Activated CD4-positive, alpha-beta T cell treated with anti-CD3 and anti-CD28 coated beads, Interleukin-2, amount 10 ng/mL, durations not matched to agents 24 days and 14 days (primary cell): ENCODE data around the gene OSCAR. TPM values are rescaled to one million over a fixed set of nuclear protein-coding genes. Genes with fewer than 3 reads are reported as not detected.
A peak's percentile ranks its signal among the peaks of the same experiment; 100 is the strongest.
"Not testable (repeated sequence)": the region's sequence is repeated elsewhere in the genome, so short reads cannot be mapped to it uniquely, and the experiment has no call there.

Source experiments
- DNase-seq: peaks from one replicate; pipeline ENCODE4 v3.0.0; 2022
- H3K27ac Mint-ChIP-seq: one replicate; pipeline ENCODE4 v1.8.0; 2022; ENCODE audit warnings: mild to moderate bottlenecking, mixed read lengths
- H3K27me3 Mint-ChIP-seq: one replicate; pipeline ENCODE4 v1.8.0; 2022; ENCODE audit warnings: mixed read lengths
- H3K36me3 Mint-ChIP-seq: one replicate; pipeline ENCODE4 v1.8.0; 2022; ENCODE audit warnings: low read depth, mild to moderate bottlenecking, mixed read lengths
- H3K4me1 Mint-ChIP-seq: one replicate; pipeline ENCODE4 v1.8.0; 2021; ENCODE audit warnings: mixed read lengths
- H3K4me3 Mint-ChIP-seq: one replicate; pipeline ENCODE4 v1.8.0; 2022; ENCODE audit warnings: mild to moderate bottlenecking, moderate library complexity, mixed read lengths
- H3K9me3 Mint-ChIP-seq: one replicate; pipeline ENCODE4 v1.8.0; 2021; ENCODE audit warnings: mixed read lengths
- intact Hi-C: fragments of 100-400 bp; cut with micrococcal nuclease; formaldehyde crosslinking; loops from one replicate; pipeline ENCODE4 v1.15.1; 2023
- total RNA-seq: library from RNA; stranded (reverse); gene quantifications from 2 replicates; pipeline ENCODE4 v1.2.3, GENCODE V29; 2022

OSCAR gene
- total RNA-seq, 1 donor from 2014 or later = 0.26 TPM

DNA sequence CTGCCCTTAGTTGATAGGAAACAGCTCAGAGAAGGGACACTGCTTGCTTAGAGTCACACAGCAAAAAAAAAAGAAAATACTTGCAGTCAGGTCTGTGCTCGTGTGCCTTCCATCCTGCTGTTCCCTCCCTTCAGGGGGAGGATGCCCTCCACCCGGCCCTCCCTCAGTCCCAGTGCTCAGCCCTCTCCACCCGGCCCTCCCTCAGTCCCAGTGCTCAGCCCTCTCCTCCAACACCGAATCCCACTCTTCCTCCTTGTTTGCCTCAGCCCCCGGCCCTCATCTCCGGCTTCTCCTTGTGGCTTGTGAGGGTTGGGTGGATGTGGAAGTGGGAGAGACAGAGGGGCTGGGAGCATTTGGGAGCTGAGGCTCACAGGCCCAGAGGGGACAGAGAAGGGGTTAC, 9.0 kb upstream of the OSCAR start:
- no peak overlapping the region for H3K27ac Mint-ChIP-seq

DNA sequence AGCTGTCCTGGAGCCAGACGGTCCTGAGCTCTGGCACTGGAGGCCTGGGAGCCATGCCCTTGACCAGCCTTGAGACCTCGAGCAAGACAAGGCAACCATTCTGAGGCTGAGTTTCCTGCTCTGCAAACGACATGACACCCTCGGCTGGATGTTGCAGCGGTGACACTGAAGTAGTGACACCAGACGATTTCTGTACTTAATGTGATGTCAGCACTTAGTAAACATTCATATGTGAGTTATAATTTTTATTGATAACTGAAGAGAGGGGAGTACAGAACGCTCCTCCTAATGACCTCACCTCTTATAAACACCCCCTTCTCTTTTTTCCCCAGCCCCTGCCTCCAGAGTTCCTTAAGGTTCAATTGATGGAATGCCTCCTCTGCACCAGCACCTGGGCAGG, 7.9 kb upstream of the OSCAR start:
- no peak for DNase-seq
- H3K4me1 Mint-ChIP-seq = peaks cover 20% of the 10 kb centered on the region
- peaks cover 49% of the 10 kb centered on the region for H3K36me3 Mint-ChIP-seq
- H3K27ac Mint-ChIP-seq = no peak overlapping the region
- H3K4me3 Mint-ChIP-seq = no peak overlapping the region
- H3K9me3 Mint-ChIP-seq = no peaks in the 10 kb centered on the region
- H3K27me3 Mint-ChIP-seq = no peaks in the 10 kb centered on the region
- intact Hi-C loops = no loop called here

More for the DNA sequence above, 9.0 kb upstream of the OSCAR start:
- Mint-ChIP-seq H3K9me3 (no peaks in the 10 kb centered on the region), H3K4me1 (peaks cover 24% of the 10 kb centered on the region), H3K27me3 (no peaks in the 10 kb centered on the region), H3K4me3 (no peak overlapping the region), H3K36me3 (peaks cover 52% of the 10 kb centered on the region)
- DNase-seq = no peak
- intact Hi-C loops = no loop called here

DNA sequence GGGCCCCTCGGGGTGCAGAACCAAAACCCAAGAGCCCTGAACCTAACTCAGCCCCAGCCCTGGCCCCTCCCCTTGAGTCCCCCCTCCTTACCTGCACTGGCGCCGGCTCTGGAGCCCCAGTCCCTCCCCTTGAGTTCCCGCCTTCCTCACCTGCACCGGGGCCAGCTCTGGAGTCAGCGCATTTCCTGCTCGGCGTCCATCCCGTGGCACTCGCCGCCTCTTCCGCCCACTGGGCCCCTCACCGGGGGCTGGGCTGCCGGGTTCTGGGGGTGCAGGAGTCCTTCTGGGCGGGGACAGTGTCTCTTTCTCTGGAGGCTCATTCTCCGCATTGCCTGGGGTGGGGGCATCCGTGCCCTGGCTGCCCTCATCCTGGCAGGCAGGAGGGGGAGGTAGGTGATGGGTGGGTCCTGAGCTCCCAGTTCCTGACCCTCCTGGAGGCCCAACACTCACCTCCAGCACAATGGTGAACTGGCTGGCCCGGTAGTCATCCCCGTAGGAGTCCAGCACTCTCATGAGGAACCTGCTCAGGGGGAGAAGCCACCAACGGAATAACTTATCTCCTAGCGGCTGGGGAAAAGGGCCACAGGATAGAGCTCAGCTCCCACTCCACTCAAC, 7.4 kb upstream of the OSCAR start:
- Mint-ChIP-seq H3K4me3 (no peak overlapping the region), H3K27me3 (no peaks in the 10 kb centered on the region), H3K4me1 (peaks cover 21% of the 10 kb centered on the region), H3K27ac (no peak overlapping the region), H3K9me3 (no peaks in the 10 kb centered on the region), H3K36me3 (peaks cover 46% of the 10 kb centered on the region)
- no peak for DNase-seq
- intact Hi-C loops = no loop called here

DNA sequence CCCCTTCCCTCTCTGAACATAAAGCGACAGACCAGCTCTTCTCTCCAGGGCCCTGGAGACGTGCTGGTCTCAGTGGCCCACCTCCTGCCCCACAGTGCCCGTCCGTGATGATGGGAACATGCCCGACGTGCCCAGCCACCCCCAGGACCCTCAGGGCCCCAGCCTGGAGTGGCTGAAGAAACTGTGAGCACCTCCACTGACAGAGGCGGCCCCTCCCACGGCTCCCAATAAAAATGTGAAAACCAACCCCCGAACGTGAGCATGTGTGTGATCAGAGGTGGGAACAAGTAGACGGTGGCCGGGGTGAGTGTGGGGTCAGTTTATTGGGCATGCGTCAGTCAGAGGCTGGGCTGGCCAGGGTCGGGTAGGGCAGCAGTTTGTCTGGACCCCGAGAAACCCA, 6.1 kb upstream of the OSCAR start:
- Mint-ChIP-seq H3K27me3 (no peaks in the 10 kb centered on the region), H3K4me1 (peaks cover 23% of the 10 kb centered on the region), H3K27ac (peak overlapping the region; percentile 45), H3K36me3 (peaks cover 48% of the 10 kb centered on the region), H3K9me3 (no peaks in the 10 kb centered on the region), H3K4me3 (no peak overlapping the region)
- no peak for DNase-seq
- intact Hi-C loops = no loop called here

DNA sequence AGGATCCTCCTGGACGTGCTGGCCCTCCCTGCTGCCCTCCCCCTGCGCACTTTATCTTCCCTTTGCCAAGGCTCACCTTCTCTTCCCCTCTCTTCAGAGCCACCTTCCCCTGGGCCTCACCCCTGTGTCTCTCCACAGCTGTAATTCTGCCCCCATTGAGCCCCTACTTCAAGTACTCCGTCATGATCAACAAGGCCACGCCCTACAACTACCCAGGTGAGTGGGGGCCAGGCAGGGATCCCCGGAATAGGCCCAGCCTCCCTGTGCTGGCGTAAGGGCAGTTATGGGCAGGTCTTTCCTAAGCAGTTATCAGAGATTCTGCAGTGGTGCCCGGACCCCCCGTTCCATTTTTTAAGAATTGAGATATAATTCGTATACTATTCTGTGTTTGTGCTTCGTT, 5.2 kb upstream of the OSCAR start:
- peaks cover 25% of the 10 kb centered on the region for H3K4me1 Mint-ChIP-seq
- no peaks in the 10 kb centered on the region for H3K27me3 Mint-ChIP-seq
- no peaks in the 10 kb centered on the region for H3K9me3 Mint-ChIP-seq
- H3K27ac Mint-ChIP-seq = no peak overlapping the region
- no peak overlapping the region for H3K4me3 Mint-ChIP-seq
- intact Hi-C loops = no loop called here
- H3K36me3 Mint-ChIP-seq = peaks cover 45% of the 10 kb centered on the region
- DNase-seq = no peak

DNA sequence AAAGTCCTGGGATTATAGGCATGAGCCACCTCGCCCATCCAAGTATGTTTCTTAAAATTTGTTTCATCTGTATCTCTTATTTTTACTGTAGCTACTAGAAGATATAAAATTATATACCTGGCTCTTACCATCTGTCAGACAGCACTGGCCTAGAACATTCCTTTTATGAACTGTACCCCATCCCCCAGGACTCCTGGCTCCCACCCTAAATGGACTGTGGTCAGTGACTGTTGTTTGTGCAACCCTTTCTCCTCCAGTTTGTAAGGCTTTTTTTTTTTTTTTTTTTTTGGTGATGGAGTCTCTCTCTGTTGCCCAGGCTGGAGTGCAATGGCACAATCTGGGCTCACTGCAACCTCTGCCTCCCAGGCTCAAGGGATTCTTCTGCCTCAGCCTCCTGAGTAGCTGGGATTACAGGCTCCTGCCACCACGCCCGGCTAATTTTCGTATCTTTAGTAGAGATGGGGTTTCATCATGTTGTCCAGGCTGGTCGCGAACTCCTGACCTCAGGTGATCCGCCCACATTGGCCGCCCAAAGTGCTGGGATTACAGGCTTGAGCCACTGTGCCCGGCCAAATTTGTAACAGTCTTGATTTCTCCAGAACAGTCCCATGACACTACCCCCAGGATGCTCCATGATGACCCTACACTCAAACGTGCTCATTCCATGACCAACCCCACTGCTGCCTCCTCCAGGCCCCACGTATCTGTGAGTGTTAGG, 4.6 kb upstream of the OSCAR start:
- DNase-seq = no peak
- Mint-ChIP-seq H3K4me3 (no peak overlapping the region), H3K27me3 (no peaks in the 10 kb centered on the region), H3K4me1 (peaks cover 23% of the 10 kb centered on the region), H3K36me3 (peaks cover 40% of the 10 kb centered on the region), H3K9me3 (no peaks in the 10 kb centered on the region), H3K27ac (peak overlapping the region; percentile 8)
- intact Hi-C loops = loop anchor here (5.0 kb wide), 1 partner anchor 238 kb away; the partner anchor contains the start of gene MYADM

DNA sequence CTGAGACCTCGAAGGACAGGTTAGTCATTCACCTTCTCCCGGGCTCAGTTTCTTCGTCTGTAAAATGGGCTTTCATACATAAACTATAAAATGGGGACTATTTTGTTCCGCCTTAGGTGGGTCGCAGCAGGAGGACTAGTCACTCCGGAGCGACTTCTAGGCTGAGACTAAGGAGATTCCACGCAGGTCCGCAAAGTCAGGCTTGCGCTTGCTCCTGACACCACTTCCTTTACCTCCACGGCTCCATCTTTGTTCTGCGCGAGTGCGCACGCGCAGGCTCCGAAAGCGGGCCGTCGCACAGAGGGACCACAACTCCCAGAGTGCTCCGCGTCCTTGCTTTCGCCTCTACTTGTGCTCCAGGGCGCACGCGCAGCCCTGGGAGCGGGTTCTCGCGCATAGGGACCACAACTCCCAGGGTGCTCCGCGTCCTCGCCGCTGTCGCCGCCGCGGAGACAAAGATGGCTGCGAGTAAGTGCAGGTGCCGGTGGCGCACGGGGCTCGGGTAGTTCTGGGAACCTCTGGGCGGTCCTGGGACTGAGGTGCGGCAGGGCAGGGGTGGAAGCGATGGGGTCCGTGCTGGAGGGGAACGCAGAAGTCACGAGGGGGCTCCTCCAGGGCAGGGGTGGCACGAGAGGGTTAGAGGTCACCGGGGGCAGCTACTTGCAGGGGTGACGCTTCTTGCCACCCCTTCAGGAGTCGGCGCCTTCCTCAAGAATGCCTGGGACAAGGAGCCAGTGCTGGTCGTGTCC, 2.0 kb upstream of the OSCAR start, which contains the start of gene NDUFA3:
Gene NDUFA3 (plus strand): TSS at position 435 of the 749 bp plus-strand sequence. CDS start 24 bp downstream, at position 459.
- Mint-ChIP-seq H3K36me3 (peaks cover 26% of the 10 kb centered on the region), H3K27me3 (no peaks in the 10 kb centered on the region), H3K4me3 (peak within 1 kb of the TSS; percentile 99), H3K9me3 (no peaks in the 10 kb centered on the region), H3K27ac (peak within 1 kb of the TSS; percentile 97), H3K4me1 (peaks cover 22% of the 10 kb centered on the region)
- DNase-seq = peak; percentile 99
- intact Hi-C loops = loop anchor here (1.0 to 5.0 kb wide), 5 partner anchors 13 to 582 kb away; partner anchors contain the start of genes CNOT3, LENG1, MYADM and PRPF31

DNA sequence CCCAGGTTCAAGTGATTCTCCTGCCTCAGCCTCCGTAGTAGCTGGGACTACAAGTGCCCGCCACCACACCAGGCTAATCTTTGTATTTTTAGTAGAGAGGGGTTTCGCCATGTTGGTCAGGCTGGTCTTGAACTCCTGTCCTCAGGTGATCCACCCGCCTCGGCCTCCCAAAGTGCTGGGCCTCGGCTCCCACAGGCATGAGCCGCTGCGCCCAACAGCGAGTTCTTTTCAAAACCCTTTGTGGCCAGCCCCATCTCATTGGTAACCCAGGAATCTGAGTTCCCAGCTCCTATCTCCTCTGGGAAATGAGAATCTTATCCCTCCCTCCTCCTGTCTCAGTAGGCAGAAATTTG, 724 bp downstream of the OSCAR start:
- H3K4me3 Mint-ChIP-seq, H3K9me3 Mint-ChIP-seq: not testable (repeated sequence)

DNA sequence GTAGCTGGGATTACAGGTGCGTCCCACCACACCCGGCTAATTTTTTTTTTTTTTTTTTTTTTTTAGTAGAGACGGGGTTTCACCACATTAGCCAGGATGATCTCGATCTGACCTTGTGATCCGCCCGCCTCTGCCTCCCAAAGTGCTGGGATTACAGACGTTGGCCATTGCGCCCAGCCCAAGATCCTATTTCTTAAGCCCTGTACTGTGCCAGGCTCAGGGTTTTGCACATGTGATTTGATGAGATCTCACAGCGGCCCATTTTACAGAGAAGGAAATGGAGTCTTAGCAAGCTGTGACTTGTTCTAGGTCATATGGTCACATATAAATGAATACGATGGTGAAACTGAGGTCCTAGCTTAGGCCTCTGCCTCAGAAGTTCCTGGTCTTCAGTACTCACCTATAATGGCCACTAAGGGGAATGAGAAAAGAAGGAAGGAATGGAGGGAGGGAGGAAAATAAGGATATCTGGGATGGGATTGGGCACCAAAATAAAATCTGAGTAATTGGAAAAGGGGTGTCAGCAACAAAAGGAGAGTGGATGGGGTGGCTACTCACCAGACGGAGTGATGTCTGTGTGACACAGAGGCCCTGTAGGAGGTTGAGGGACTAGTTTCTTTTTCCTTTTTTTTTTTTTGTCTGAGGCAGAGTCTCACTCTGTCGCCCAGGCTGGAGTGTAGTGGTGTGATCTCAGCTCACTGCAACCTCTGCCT, 1.3 kb downstream of the OSCAR start:
- H3K4me1 Mint-ChIP-seq = peaks cover 20% of the 10 kb centered on the region
- H3K27ac Mint-ChIP-seq = no peak overlapping the region
- DNase-seq = peak; percentile 54
- peaks cover 15% of the 10 kb centered on the region for H3K27me3 Mint-ChIP-seq
- no peaks in the 10 kb centered on the region for H3K9me3 Mint-ChIP-seq
- intact Hi-C loops = no loop called here
- peaks cover 7% of the 10 kb centered on the region for H3K36me3 Mint-ChIP-seq
- no peak overlapping the region for H3K4me3 Mint-ChIP-seq

More for the DNA sequence above, 724 bp downstream of the OSCAR start:
- Mint-ChIP-seq H3K4me1 (peaks cover 21% of the 10 kb centered on the region), H3K27me3 (peaks cover 11% of the 10 kb centered on the region)
- intact Hi-C loops = loop anchor here (5.0 kb wide), 1 partner anchor 233 kb away; the partner anchor contains the start of gene MYADM
- not testable (repeated sequence) for H3K36me3 Mint-ChIP-seq, H3K27ac Mint-ChIP-seq
- DNase-seq = peak; percentile 53

DNA sequence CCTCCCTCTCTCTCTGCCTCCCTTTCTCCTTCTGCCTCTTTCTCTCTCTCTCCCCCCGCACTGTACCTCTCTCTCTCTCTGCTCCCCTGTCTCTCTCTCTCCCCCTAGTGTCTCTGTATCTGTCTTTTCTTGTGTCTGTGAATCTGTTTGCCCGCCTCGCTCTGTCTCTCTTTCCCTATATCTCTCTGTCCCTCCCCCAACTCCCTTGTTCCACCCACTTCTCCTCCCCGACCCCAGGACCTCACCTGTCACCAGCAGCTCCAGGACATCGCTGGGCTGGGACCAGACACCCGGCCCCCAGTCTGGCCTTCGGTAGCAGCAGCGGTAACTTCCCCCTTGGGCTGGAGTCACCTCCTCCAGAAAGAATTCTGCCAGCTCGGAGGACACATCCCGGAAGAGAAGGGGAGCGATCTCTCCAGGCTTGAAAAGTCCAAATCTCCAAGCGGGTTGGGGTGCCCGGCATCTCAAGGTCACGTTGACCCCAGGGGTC, 3.9 kb downstream of the OSCAR start:
- no peaks in the 10 kb centered on the region for H3K9me3 Mint-ChIP-seq
- H3K4me1 Mint-ChIP-seq = peaks cover 15% of the 10 kb centered on the region
- peaks cover 21% of the 10 kb centered on the region for H3K27me3 Mint-ChIP-seq
- H3K4me3 Mint-ChIP-seq = peak overlapping the region; percentile 86
- intact Hi-C loops = no loop called here
- peak overlapping the region; percentile 79 for H3K27ac Mint-ChIP-seq
- DNase-seq = peak; percentile 69
- H3K36me3 Mint-ChIP-seq = peaks cover 2% of the 10 kb centered on the region

DNA sequence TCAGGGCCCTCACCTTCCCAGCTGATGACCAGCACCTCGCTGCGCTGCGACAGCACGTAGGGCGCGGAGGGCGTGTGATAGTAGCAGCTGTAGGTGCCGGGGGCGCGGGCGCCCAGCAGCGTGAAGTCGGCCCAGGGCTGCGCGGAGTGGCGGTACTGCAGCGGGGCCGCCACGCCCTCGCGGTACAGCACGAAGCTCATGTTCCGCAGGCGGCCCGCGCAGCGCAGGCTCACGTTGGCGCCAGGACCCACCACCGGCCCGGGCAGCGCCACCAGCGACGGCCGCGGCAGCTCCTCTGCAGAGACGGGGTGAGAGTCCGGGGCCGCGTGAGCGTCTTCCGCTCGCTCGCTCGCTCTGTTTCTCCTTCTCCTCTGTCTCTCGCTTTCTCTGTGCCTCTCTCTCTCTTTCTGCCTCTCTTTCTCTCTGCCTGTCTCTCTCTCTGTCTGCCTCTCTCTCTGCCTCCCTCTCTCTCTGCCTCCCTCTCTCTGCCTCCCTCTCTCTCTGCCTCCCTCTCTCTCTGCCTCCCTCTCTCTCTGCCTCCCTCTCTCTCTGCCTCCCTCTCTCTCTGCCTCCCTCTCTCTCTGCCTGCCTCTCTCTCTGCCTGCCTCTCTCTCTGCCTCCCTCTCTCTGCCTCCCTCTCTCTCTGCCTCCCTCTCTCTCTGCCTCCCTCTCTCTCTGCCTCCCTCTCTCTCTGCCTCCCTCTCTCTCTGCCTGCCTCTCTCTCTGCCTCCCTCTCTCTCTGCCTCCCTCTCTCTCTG, 4.6 kb downstream of the OSCAR start:
- H3K9me3 Mint-ChIP-seq, intact Hi-C loops, H3K36me3 Mint-ChIP-seq: not testable (repeated sequence)
- DNase-seq = peak; percentile 84
- Mint-ChIP-seq H3K27ac (peak overlapping the region; percentile 79), H3K27me3 (peaks cover 21% of the 10 kb centered on the region), H3K4me3 (peak overlapping the region; percentile 86), H3K4me1 (peaks cover 12% of the 10 kb centered on the region)

DNA sequence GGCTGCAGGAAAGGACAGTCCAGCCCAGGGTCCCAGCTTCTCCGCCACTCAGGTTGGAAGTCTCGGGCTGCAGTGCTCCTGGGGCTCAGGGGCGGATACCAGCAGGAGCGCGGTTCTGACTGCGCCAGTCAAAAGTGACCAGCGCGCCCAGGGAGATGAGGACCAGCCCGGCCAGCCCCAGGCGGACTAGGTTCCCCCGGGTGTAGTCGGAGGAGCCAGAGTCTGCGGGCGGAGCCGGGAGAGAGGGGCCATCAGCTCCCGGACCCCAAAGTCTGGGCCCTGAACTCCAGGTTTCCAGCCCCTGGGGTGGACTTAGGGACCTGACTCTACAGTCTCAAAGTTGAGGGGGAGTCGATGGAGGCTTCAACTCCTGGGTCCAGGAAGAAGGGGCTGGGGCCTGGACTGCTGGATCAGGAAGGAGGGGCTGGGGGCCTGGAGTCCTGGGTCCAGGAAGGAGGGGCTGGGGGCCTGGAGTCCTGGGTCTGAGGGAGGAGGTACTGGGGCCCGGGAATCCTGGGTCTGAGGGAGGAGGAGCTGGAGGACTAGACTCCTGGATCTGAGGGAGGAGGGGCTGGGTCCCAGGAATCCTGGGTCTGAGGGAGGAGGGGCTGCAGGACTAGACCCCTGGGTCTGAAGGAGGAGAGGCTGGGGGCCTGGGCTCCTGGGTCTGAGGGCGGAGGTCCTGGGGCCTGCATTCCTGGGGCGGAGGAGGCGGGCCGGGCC, 5.3 kb downstream of the OSCAR start:
- H3K9me3 Mint-ChIP-seq = no peaks in the 10 kb centered on the region
- no peak overlapping the region for H3K27ac Mint-ChIP-seq
- peaks cover 11% of the 10 kb centered on the region for H3K4me1 Mint-ChIP-seq
- H3K27me3 Mint-ChIP-seq = peaks cover 21% of the 10 kb centered on the region
- peaks cover 2% of the 10 kb centered on the region for H3K36me3 Mint-ChIP-seq
- DNase-seq = peak; percentile 48
- intact Hi-C loops = no loop called here
- H3K4me3 Mint-ChIP-seq = peak overlapping the region; percentile 86
